Measurements from ENCODE around the gene DYNC2LI1. TPM values are rescaled to one million over a fixed set of nuclear protein-coding genes. Genes with fewer than 3 reads are reported as not detected.

DYNC2LI1 gene
- total RNA-seq, 4 donors from 2014 or later, result 18.5 to 32.2 (median 26.1) TPM

- H3K36me3 ChIP-seq, result peaks cover 0 to 25% of the 10 kb centered on the region in 2 donors
- no peak for ATAC-seq
- peak overlapping the region; percentile 83 to 89 (median 86) for H3K27ac ChIP-seq
- peaks cover 0 to 15% (median 0%) of the 10 kb centered on the region in 3 donors for H3K4me1 ChIP-seq
- H3K27me3 ChIP-seq, result no peaks in the 10 kb centered on the region
- no peaks in the 10 kb centered on the region for H3K9me3 ChIP-seq
- peak overlapping the region; percentile 70 to 98 for H3K4me3 ChIP-seq
- 24 to 28% methylated on average over 7 of the region's 7 CpGs for WGBS, 2 donors (ENCODE audit: low coverage in 1 of 2)
- TF ChIP-seq POLR2AphosphoS5 (IDR thresholded peaks at IDR 0.05), result no peak
- no peak for TF ChIP-seq EP300 (IDR thresholded peaks at IDR 0.05)
- no peak for TF ChIP-seq CTCF (IDR thresholded peaks at IDR 0.05)
- TF ChIP-seq POLR2A (IDR thresholded peaks at IDR 0.05), result no peak
Measured at GRCh38 chr2:43774617-43775016, 778 bp downstream of the DYNC2LI1 start.

- Histone ChIP-seq H3K4me1 (peaks cover 0 to 15% (median 0%) of the 10 kb centered on the region in 3 donors), H3K27ac (no peak overlapping the region), H3K36me3 (peaks cover 0 to 30% of the 10 kb centered on the region in 2 donors), H3K4me3 (no peak overlapping the region), H3K27me3 (no peaks in the 10 kb centered on the region), H3K9me3 (no peaks in the 10 kb centered on the region)
- ATAC-seq, result no peak
- WGBS, 2 donors (ENCODE audit: low coverage in 1 of 2), result 67 to 88% methylated on average over 1 of the region's 1 CpG
- TF ChIP-seq EP300 (IDR thresholded peaks at IDR 0.05) (no peak), CTCF (IDR thresholded peaks at IDR 0.05) (no peak)
Measured at GRCh38 chr2:43776324-43776723, 2.5 kb downstream of the DYNC2LI1 start.

- no peak for ATAC-seq
- TF ChIP-seq CTCF (IDR thresholded peaks at IDR 0.05), result no peak
- no peak for TF ChIP-seq POLR2AphosphoS5 (IDR thresholded peaks at IDR 0.05)
- no peak for TF ChIP-seq EP300 (IDR thresholded peaks at IDR 0.05)
- TF ChIP-seq POLR2A (IDR thresholded peaks at IDR 0.05), result no peak
Measured at GRCh38 chr2:43777306-43777926, 3.6 kb downstream of the DYNC2LI1 start.

GRCh38 chr2:43778233-43778632 lies 4.4 kb downstream of the DYNC2LI1 start:
- H3K4me3 ChIP-seq, result no peak overlapping the region
- H3K9me3 ChIP-seq, result no peaks in the 10 kb centered on the region
- no peak for ATAC-seq
- H3K27me3 ChIP-seq, result no peaks in the 10 kb centered on the region
- H3K4me1 ChIP-seq, result peaks cover 0 to 15% (median 0%) of the 10 kb centered on the region in 3 donors
- TF ChIP-seq POLR2AphosphoS5 (IDR thresholded peaks at IDR 0.05) (no peak), CTCF (IDR thresholded peaks at IDR 0.05) (no peak), POLR2A (IDR thresholded peaks at IDR 0.05) (no peak), EP300 (IDR thresholded peaks at IDR 0.05) (no peak)
- H3K27ac ChIP-seq, result no peak overlapping the region
- 90 to 96% methylated on average over 4 to 8 of the region's 8 CpGs for WGBS, 2 donors (ENCODE audit: low coverage in 1 of 2)
- H3K36me3 ChIP-seq, result peaks cover 0 to 31% of the 10 kb centered on the region in 2 donors

More at GRCh38 chr2:43777306-43777926, 3.6 kb downstream of the DYNC2LI1 start:
- H3K27ac ChIP-seq, result no peak overlapping the region
- peaks cover 0 to 15% (median 0%) of the 10 kb centered on the region in 3 donors for H3K4me1 ChIP-seq
- H3K27me3 ChIP-seq, result no peaks in the 10 kb centered on the region
- H3K4me3 ChIP-seq, result no peak overlapping the region
- WGBS, 2 donors (ENCODE audit: low coverage in 1 of 2), result 93 to 94% methylated on average over 2 to 6 of the region's 8 CpGs
- no peaks in the 10 kb centered on the region for H3K9me3 ChIP-seq
- H3K36me3 ChIP-seq, result peaks cover 0 to 30% of the 10 kb centered on the region in 2 donors

- Histone ChIP-seq H3K36me3 (peaks cover 0 to 39% of the 10 kb centered on the region in 2 donors), H3K27ac (peak overlapping the region in 2 of 4 donors; percentile 4 to 75), H3K9me3 (no peaks in the 10 kb centered on the region), H3K4me3 (no peak overlapping the region), H3K4me1 (peaks cover 0 to 51% (median 7%) of the 10 kb centered on the region in 3 donors), H3K27me3 (no peaks in the 10 kb centered on the region)
- no peak for ATAC-seq
- TF ChIP-seq EP300 (IDR thresholded peaks at IDR 0.05) (no peak), POLR2AphosphoS5 (IDR thresholded peaks at IDR 0.05) (no peak), POLR2A (IDR thresholded peaks at IDR 0.05) (no peak), CTCF (IDR thresholded peaks at IDR 0.05) (no peak)
Measured at GRCh38 chr2:43787895-43788294, 14.1 kb downstream of the DYNC2LI1 start.
